OCI-M2 (cell line): ENCODE data around the gene CLTRN.
"Not testable (repeated sequence)": the region's sequence is repeated elsewhere in the genome, so short reads cannot be mapped to it uniquely, and the experiment has no call there.

Experiments used
- DNase-seq: peaks from one replicate; lab custom pipeline; 2025; ENCODE audit not compliant: unreplicated experiment; lab: John Stamatoyannopoulos, UW

CLTRN gene

DNA sequence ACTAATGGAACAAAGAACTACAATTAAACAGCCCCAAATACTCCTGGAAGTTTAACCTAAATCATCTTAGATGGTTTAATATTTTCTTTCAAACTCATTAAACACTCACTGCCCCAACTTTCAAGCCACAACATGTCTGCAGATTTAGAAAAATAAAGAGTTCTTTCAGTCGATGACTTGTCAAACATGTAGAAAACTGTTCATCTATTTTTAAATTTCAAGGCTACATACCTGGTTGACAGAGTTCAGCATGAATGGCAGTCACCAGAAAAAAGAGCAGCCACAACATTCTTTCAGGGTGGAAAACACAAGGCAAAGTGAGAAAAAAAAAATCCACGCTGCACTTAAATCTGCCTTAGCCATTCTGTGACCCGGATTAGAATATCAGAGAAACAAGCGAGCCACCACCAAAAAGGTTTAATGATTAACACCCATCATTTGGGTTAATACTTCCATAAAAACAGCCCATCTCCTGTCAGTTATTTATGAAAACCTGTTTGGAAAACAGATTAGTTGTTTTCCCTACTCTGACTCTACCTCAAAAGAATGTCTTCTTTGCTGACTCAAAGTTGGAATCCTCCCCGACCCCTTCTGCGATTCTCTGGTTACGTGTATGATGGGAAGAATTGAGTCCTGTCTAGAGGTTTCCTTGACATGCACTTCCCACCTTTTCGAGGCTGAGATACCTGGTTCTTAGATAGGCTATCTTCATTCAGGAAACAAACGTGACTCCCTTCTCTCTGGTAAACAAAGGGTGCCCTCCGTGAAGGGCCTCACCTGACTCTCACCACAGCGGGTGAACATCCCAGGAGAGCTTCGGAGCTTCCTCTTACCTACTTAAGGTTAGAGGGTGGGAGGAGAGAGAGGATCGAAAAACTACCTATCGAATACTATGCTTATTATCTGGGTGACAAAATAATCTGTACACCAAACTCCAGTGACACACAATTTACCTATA is at the start of gene CLTRN:
Gene CLTRN (minus strand): TSS at position 319 of the 958 bp plus-strand sequence. CDS start 30 bp downstream, at position 289.
- DNase-seq: no peak

GRCh38 chrX:15704273-15704672 is 39.7 kb upstream of the CLTRN start:
- not testable (repeated sequence) for DNase-seq

DNA sequence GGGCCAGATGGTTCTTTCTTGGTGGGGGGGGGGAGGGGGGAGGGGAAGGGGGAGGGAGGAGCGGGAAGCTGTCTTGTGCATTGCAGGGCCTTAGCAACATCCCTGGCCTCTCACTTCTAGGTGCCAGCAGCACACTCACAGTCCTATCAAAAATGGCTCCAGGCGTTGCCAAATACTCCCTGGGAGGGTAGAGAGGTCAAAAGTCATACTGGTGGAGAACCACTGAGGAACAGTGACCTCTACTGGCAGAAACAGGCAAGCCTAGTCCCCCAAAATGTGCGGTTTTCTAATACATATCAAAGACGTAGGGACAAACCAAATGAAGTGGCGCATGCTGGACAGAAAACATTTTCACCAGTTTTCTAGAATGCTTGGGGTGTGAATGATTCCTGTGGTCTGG is 39.2 kb upstream of the CLTRN start:
- DNase-seq: not testable (repeated sequence)

DNA sequence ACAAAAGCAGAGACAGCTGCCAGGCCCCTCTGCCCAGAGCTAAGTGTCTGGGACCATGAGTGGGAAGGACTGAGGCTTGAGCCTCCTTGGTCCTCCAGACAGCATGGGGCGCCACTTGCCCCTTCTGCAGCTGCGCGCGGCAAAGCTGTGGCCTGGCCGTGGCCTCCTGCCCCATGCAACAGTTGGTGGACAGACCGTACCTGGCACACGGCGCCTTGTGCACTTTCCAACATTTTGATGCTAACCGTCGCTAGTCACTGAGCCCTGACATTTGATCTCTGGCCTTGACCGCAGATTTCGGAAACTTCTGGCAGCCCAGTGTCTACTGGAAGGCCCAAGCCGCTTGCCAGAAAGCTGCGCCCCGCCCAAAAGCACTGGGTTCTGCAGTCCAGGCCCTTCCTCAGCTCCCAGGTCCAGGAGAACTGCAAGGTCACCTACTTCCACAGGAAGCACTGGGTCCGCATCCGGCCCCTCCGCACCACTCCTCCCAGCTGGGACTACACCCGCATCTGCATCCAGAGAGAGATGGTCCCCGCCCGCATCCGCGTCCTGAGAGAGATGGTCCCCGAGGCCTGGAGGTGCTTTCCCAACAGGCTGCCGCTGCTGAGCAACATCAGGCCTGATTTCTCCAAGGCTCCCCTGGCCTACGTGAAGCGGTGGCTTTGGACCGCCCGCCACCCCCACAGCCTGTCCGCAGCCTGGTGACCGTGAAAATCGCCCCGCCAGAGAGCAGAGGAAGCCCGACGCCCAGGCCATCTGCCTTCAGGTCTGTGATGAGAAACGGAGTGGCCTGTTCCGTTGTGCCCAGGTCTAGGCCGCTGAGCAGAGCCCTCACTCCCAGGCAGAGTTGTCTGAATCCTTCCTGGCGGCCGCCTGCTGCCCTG is 38.1 kb upstream of the CLTRN start:
- no peak for DNase-seq

DNA sequence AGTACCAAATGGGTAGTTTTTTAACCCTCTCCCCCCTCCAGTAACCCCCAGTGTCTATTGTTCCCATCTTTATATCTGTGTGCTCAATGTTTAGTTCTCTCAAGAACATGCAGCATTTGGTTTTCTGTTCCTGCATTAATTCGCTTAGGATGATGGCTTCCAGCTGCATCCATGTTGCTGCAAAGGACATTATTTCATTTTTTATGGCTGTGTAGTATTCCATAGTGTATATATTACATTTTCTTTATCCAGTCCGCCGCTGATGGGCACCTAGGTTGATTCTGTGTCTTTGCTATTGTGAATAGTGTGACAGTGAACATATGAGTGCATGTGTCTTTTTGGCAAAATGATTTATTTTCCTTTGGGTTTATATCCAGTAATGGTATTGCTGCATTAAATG is 31.9 kb upstream of the CLTRN start:
- DNase-seq: no peak

DNA sequence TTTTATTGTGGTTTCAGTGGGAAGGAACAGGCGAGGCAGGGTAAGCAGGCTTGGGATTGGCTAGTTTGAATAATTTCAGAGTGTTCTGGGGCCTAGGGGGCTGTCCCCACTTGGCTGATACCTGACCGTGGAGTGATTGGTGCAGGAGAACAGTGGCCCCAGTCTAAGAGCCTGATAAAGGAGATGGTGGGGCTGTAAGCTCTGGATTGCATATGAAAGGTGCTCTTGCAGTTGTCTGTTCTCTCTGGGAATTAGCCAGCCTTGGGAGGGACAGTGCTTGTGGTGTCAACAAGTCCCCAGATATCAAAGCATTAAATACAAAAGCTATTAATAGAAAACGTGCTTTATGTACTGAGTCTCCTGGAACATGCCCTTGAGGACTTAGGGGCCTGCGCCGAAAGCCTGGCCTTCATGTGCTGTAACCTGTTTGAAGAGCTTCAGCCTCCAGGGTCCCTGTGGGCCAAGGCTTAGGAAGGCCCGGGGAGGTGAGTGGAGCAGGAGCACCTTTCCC is 30.4 kb upstream of the CLTRN start:
- DNase-seq: no peak

DNA sequence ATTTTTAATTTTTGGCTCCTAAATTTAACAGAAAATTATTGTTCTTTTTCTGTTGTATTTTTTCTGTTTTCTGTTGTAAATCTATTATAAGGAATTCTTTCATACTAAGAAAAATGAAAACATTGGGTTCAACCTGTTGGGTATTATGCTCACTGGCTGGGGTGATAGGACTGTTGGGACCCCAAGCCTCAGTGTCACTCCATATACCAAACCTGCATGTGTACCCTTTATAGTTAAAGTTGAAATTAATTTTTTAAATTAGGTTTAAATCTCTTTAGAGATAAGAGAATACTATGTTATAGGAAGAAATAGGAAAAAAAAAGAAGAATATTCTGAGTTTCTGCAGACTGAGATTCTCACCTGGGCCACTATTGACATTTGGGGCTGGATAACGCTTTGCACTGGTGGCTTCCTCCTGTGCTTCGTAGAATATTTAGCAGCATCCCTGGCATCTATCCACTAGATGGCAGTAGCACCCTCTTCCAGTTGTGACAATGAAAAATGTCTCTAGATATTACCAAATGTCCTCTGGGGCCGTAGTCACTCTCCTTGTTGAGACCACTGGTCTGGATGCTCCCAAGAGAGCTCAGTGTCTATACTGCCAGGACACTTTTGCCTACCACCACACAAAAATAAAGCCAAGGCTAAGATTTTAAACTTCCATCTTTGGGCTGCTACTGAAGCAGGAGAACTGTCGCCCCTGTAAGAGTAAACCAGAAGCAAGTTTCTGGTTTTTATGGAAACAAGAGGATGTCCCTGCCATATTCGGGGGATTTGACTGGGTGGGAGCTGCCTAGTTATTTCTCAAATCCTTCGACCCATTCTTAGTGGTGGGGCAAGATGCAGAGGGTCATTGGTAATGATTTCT is 22.4 kb upstream of the CLTRN start:
- no peak for DNase-seq

DNA sequence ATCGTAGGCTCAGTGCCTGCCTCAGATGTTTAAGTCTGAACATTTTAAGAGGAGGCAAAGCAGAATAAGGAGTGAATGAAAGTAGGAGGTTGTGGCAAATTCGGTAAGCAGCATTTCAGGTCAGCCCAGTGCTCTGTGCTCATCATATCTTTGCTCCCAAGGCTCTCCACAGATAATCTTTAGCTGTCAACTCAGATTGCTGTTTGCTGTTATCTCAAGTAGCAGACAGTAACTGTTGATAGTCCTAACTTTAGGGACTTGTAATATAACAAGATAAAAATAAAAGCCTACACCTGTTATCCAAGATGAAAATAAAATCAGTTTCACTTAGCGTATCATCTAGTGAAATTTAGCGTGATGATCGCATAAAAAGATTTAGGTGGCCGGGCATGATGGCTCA is 18.6 kb upstream of the CLTRN start:
- no peak for DNase-seq

- DNase-seq: no peak
Observed at GRCh38 chrX:15681433-15681832, 16.8 kb upstream of the CLTRN start.

GRCh38 chrX:15680401-15680800 is 15.8 kb upstream of the CLTRN start:
- DNase-seq: no peak

DNA sequence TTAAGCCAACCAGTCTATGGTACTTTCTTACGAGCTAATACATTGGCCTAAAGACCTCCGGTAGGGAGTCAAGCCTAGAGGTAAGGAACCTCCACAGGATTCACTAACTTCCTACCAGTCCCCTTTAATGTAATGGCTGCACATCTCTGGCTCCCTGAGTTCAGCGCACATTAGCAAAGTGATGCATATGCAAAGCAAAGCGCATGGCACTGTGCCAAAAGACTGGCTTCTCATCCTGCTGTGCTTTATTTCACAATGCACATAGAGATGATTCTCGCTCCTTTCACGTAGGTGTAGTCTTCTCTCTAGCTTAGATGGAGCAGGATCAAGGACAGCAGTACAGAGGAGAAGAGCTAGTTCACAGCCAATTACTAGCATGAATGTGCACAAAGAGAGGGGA is 14.6 kb upstream of the CLTRN start:
- no peak for DNase-seq

DNA sequence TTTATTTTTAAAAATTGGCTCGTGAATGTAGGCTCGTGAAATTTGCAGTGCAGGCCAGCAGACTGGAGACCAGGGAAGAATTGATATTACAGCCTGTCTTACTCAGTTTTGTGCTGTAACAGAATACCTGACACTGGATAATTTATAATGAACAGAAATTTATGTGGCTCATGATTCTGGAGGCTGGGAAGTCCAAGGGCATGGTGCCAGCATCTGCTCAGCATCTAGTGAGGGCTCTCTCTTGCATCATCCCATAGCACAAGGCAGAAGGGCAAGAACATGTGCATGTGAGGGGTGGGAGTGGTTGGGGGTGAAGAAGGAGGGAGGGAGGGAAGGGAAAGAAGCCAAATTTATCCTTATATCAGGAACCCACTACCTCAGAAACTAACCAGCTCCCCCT is 13.7 kb upstream of the CLTRN start:
- no peak for DNase-seq

- DNase-seq: no peak
Observed at GRCh38 chrX:15676886-15677285, 12.3 kb upstream of the CLTRN start.

GRCh38 chrX:15675490-15675921 is 10.9 kb upstream of the CLTRN start:
- DNase-seq: peak; percentile 95

DNA sequence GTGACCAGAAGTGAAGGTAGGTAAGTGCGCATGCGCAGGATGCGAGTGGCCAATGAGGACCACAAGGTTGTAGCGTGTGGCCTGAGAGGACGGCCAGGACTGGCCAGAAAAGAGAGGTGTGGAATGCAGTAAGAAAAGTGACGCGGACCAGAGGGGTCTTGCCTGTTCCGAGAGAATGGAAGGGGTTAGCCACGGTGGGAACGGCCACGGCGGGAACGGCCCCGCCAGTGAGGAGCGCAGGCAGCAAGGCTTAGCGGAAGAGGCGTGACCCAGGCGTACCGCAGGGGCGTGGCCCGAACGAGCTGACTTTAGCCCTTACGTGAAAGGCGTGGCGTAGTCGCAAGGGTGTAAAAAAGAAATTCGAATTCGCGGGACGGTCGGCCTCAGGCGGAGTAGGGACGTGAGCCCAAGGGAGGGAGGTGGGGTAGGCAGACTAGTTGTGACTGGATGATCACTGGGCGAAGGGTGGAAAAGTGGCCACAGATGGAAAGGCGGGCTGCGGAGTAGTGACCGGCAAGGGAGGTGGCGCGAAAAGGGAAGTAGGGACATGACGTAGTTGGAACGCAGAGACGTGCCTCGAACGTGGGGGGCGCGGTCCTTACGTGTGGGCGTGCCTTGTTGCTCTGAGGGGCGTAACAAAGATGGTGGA is 10.4 kb upstream of the CLTRN start:
- peak; percentile 81 for DNase-seq

DNA sequence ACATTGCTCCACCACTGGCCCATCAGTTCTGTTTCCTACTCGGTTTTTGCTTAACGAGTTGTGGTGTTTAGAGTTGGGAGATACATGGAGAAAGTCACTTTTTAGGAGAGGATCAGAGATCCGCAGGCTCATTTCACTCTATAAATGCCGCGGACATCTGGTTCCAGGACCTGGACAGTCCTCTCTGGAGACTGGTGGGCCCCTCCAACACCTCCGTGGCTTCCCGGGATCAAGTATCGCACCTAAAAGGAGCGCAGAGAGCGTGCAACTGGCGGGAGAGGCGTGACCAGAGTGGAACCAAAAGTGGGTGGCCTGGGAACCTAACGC is 9.9 kb upstream of the CLTRN start:
- no peak for DNase-seq

DNA sequence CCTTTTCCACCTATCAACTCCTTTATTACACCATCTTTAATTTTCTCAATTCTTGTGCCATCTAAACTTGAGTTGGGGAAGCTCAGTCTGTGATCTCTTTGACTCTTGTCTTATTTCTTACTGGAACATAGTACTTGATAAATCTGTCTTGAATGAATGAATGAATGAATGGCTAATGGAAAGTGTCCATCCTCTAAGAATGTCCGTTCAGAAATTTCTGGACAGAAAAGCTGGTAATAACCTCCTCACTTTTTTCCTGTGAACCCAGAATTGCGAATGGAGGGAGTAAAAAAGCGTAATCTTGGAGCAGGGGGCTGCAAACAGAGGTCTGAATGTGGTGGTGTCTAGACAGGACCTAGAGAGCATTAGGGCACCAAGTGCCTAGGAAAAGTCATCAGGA is 9.4 kb upstream of the CLTRN start:
- DNase-seq: no peak

GRCh38 chrX:15672881-15673280 is 8.3 kb upstream of the CLTRN start:
- DNase-seq: no peak

GRCh38 chrX:15663439-15663838 is 1.2 kb downstream of the CLTRN start:
- no peak for DNase-seq

DNA sequence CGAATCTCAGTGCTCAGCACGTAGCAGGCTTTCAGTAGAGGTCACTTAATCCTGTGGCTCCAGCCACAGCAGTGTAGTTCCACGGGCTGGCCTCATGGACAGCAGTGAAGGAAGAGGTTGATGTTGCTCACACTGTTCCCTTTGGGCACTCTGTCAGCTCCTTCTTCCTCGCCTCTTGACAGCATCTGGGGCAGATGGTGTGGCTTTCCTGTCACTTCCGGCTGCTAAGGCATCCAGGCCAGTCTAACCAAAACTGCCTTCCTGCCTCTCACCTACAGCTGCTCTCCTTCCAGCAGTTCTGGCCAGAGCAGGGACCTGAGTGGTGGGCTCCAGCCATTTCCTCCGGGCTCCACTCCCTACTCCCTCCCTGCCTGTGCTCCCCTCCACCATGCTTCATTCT is 9.8 kb downstream of the CLTRN start:
- not testable (repeated sequence) for DNase-seq
